Pulmonary artery endothelial cell (primary cell): ENCODE data around the gene ZNF580. TPM values are rescaled to one million over a fixed set of nuclear protein-coding genes. Genes with fewer than 3 reads are reported as not detected.

Source experiments
- DNase-seq: peaks from one replicate; pipeline ENCODE4 v3.0.0-alpha.2; 2011; ENCODE audit warnings: low read depth, low spot score
- total RNA-seq: library from RNA; depleted of rRNA; stranded (reverse); fragments of >200 nt; gene quantifications from 2 replicates; pipeline ENCODE4 v1.2.3, GENCODE V29; 2014

ZNF580 gene
- total RNA-seq, 1 donor from 2014 or later: 2.5 TPM

DNA sequence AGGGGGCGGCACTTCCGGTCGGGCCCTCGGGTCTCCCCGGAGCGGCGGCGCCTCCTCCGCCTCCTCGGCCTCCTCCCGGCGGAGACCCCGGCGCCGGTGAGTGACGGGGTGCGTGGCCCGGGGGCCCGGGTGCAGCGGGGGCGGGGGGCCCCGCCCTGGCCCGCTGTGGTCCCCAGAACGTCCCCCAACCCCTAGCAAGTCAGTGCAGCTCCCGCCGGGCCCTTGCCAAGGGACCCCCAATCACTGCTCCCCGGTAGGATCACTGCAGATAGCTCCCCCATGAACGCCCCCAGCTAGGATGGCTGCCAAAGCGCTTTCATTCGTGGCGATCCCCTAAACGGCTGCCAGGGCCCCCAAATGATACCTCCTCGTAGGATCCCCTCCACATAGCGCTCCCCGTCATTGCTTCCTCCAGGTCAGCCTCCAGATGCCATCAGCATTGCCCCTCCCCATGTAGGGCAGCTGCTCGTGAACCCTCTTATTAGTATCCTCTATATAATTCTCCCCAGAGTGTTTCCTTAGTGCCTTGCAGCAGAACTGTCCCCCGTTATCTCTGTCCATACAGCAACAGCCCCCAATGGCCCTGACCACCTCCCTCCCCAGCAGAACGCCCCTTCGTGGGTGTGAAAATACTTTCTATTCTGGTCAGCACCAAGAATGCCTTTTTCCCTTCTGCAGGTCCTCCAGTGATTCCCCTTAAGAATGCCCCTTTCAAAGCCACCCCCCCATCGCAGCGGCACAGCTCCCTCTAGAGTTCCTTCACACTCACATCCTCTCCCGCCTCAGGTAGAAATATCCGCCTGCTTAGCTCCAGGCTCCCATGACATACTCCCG, 34.9 kb upstream of the ZNF580 start, which contains the start of gene ZNF865:
TSS of gene ZNF865 (plus strand) at position 11 of the 834 bp plus-strand sequence. CDS start 7,972 bp downstream, outside the sequence.
- peak; percentile 61 for DNase-seq

DNA sequence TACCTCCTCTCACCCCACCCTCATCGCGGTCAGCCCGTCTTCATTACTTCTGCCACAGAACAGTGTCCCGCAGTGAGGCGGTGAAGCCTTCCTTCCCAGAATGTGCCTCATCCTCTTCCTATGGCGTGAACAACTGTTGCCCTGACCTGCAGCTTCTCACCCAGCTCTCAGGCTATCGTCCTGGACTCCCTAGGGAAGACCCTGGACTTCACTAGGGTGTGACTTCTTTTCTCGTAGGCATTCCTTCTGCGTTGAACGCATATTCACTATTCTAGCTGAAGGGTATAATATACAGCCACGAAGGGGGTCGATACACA, 34.4 kb upstream of the ZNF580 start:
- DNase-seq: no peak

DNA sequence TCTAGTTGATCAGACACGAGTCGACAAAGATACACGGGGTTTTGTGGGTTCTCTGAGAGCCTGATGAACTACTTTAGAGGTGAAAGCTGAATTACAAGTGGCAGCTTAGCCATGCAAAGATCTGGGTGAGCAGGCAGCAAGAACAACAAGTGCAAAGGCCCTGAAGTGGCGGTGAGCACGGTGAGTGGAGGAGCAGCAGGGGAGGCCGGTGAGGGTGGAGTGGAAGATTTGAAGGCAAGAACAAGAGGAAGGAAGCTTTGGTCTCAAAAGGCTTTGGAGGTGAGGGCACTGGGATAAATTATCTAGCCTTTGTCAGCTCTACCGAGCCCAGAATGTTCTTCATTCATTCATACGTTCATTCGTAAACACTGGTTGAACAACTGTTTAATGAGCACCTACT, 34.0 kb upstream of the ZNF580 start:
- no peak for DNase-seq

- DNase-seq: no peak
Observed at GRCh38 chr19:55609326-55609725, 31.5 kb upstream of the ZNF580 start.

DNA sequence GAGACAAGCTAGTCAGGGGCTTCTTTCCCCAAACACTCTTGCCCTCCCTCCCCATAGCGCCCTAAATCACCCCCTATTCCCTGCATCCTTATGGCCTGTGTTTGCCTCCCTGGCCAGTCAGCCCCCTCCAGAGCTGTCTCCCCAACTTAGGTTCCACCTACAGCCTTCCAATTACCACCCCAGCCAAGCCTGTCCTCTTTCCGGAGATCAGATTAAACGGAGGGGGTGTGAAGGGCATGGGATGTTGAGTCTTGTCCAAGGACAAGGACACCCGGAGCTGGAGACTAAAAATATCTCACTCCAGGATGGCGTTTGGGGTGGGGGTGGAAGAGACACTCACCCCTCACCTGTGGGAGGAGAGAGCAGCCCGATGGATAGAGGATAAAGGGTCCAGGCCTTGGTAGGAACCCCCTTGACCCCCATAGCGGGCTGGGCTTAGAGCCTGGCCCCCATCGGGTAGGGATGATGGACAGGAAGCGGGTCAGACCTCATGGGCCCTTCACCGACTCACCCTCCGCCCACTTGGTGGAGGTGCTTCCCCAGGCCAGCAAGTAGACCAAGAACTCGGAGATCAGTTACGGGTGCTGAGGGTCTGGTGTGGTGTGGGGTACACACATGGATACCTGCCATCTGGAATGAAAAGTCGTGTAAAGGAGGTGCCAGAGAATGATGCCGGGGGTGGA, 29.4 kb upstream of the ZNF580 start:
- DNase-seq: no peak

DNA sequence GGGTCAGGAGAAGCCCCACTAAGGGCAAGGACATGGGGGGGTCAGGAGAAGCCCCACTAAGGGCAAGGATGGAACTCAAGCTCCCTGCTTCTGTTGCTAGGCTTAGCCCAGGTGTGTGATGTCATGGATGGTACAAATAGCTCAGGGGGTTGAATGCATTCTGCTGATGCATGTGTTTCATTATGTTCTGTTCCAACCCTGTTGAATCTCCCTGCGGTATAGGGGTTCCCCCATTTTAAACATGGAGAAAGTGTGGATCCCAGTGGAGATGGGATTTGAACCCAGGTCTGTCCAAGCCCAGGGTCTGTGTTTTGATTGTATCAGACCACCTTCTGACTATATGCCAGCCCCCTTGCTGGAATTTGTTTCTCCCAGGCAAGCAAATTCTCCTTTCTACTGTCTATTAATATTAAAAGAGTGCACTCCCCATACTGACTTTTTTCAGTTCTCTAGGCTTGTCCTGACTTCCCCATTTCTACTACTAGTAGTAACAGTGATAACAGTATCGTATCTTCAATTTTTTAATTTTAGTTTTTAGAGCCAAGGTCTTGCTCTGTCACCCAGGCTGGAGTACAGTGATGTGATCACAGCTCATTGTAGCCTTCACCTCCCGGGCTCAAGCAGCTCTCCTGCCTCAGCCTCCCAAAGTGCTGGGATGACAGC, 28.7 kb upstream of the ZNF580 start:
- no peak for DNase-seq

DNA sequence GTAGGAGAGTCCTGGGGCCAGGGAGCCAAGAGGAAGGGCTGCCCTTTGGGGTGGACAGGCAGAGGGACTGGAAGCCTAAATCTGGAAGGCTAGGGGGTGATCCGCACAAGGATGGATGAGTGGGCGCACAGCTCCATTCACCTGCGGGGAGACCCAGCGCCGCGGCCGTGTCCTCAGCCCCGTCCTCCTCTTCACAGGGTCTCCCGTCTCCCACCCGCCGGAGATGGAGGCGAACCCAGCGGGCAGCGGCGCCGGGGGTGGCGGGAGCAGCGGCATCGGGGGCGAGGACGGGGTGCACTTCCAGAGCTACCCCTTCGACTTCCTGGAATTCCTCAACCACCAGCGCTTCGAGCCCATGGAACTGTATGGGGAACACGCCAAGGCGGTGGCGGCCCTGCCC, 27.4 kb upstream of the ZNF580 start:
- no peak for DNase-seq

DNA sequence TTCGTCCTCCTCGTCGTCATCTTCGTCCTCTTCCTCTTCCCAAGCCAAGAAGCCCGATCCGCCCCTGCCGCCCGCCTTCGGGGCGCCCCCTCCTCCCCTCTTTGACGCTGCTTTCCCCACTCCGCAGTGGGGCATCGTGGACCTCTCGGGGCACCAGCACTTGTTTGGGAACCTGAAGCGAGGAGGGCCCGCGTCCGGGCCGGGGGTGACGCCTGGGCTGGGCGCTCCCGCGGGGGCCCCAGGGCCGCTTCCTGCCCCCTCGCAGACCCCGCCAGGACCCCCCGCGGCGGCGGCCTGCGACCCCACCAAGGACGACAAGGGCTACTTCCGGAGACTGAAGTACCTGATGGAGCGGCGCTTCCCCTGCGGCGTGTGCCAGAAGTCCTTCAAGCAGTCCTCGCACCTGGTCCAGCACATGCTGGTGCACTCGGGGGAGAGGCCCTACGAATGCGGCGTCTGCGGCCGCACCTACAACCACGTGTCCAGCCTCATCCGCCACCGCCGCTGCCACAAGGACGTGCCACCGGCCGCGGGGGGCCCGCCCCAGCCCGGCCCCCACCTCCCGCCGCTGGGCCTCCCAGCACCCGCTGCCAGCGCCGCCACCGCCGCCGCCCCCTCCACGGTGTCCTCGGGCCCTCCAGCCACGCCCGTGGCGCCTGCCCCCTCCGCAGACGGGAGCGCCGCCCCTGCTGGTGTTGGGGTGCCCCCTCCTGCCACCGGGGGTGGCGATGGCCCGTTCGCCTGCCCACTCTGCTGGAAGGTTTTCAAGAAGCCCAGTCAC, 26.7 kb upstream of the ZNF580 start:
- DNase-seq: no peak

- no peak for DNase-seq
Observed at GRCh38 chr19:55614711-55615542, 25.9 kb upstream of the ZNF580 start.

DNA sequence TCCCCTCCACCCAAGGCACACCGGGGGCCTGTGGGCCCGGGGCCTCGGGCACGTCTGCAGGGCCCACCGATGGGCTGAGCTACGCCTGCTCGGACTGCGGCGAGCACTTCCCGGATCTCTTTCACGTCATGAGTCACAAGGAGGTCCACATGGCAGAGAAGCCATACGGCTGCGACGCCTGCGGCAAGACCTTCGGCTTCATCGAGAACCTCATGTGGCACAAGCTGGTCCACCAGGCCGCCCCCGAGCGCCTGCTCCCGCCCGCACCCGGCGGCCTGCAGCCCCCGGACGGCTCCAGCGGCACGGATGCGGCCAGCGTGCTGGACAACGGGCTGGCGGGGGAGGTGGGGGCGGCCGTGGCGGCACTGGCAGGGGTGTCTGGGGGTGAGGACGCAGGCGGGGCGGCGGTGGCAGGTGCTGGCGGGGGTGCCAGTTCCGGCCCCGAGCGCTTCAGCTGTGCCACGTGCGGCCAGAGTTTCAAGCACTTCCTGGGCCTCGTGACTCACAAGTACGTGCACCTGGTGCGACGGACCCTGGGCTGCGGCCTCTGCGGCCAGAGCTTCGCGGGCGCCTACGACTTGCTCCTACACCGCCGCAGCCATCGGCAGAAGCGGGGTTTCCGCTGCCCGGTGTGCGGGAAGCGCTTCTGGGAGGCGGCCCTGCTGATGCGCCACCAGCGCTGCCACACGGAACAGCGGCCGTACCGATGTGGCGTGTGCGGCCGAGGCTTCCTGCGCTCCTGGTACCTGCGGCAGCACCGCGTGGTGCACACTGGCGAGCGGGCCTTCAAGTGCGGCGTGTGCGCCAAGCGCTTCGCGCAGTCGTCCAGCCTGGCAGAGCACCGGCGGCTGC, 25.0 kb upstream of the ZNF580 start:
- no peak for DNase-seq

GRCh38 chr19:55616395-55616875, 24.4 kb upstream of the ZNF580 start:
- DNase-seq: no peak

DNA sequence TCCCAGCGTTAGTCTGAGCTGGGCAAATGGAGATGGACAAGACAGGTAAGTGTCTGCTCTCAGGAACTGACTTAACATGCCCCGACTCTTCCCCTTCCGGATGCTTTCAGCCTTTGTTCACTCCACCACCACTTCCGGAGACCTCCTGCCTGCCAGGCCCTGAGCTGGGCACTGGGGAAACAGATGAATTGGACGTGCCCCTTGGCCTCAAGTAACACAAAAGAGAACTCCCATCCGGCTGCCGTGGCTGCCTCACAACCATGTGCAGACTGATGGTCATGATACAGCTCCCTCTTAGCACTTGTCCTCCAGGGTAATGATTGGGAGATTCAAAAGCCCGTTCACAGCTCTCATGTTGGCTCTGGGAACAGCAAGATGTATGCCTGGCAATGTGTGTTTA, 23.4 kb upstream of the ZNF580 start:
- DNase-seq: no peak

GRCh38 chr19:55618426-55618825, 22.4 kb upstream of the ZNF580 start:
- no peak for DNase-seq

DNA sequence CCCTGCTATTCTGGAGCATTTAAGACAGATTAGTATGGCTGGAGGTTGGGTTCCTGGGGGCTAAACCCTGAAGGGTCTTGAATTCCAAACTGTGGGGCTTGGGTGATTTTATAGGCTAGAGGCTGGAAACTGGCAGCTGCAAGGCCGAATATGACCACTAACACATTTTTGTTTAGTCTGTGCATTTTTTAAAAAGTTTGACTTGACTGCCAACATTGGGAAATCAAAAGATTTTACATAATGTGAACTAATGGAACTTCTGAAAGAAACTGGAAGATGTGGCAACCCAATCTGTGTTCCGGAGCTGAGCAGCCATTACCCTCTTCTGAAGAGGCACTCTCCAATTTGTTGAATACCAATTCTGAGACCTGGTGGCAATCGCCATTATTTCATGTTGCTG, 21.5 kb upstream of the ZNF580 start:
- DNase-seq: no peak

GRCh38 chr19:55620410-55621204, 20.2 kb upstream of the ZNF580 start:
- DNase-seq: no peak

DNA sequence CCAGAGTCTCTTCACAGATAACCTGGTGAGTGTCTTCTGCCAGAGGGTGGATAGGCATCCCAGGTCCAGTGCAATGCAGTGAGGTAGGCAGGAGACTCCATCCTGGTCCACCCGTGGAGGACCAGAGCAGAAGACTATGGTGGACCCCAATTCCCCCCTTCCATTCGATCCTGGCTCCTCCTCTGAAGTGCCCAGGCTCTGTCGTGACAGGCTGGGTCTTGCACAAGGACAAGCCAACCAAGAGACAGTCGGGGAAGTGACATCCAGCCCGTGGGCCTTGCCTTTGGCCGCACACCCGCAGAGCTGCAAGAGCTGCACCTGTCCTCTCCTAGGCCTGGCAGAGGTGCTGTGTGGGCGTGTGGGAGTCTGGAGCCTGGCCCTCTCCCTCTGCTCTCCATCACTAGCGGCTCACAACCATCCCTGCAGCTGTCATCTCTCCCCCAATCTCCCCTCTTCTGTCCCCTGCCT, 19.6 kb upstream of the ZNF580 start:
- DNase-seq: no peak

DNA sequence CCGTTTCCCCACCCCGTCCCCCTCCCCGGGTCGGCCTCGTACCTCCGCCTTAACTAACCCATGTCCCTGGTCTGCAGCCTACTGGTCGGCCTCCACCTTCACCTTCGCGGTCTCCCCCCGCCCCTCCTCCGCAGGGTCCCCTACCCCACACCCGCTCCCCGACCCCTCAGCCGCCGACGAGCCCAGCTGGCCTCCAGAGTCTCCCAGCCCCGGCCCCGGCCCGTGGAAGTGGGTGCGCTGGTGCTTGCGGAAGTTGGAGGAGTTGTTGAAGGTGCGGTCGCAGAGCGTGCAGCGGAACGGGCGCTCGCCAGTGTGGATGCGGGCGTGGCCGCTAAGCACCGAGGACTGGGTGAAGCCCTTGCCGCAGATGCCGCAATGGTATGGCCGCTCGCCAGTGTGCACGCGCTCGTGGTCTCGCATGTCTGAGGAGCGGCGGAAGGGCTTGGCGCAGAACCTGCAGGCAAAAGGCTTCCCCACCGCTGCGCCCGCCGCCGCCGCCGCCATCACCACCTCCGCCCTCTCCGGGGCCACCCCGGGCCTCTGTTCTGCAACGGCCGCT, 19.1 kb upstream of the ZNF580 start:
- DNase-seq: no peak

DNA sequence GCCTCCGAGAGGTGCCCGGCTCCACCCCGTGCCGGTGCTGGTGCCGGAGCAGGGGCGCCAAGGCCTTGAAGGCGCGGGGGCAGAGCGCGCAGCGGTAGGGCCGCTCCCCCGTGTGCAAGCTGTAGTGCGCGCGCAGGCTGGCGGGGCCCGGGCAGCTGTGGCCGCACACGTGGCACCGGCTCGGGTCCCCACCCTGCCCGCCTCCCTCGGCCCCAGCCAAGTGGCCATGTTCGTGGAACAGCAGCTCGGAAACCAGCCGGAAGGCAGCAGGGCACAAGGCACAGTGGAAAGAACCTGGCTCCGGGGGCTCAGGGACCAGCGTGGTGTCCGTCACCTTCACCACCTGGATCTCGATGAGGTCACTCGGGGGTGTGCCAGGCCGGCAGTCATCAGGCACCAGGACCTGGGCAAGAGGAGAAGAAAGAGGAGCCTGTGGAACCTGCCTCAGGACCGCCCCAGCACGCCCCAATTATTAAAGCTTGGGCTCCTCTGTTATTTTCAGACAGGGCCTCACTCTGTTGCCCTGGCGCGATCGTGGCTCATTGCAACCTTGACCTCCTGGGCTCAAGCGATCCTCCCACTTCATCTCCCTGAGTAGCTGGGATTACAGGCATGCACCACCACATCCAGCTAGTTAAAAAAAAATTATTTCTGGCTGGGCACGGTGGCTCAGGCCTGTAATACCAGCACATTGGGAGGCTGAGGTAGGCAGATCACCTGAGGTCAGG, 18.4 kb upstream of the ZNF580 start:
- DNase-seq: no peak
